ENCODE measurements around the gene PACRGL. TPM values are rescaled to one million over a fixed set of nuclear protein-coding genes. Genes with fewer than 3 reads are reported as not detected.
"Not testable (repeated sequence)": the region's sequence is repeated elsewhere in the genome, so short reads cannot be mapped to it uniquely, and the experiment has no call there.

PACRGL gene
- total RNA-seq, 1 donor from 2014 or later, result 22.1 TPM

GRCh38 chr4:20683766-20684165 lies 16.5 kb upstream of the PACRGL start:
- no peak for DNase-seq
- peaks cover 10% of the 10 kb centered on the region for H3K27me3 Mint-ChIP-seq
- no peaks in the 10 kb centered on the region for H3K9me3 Mint-ChIP-seq
- no peak overlapping the region for H3K4me3 Mint-ChIP-seq
- no peak overlapping the region for H3K27ac Mint-ChIP-seq
- intact Hi-C loops (cut with micrococcal nuclease), result loop anchor here (2.0 to 10.0 kb wide), 2 partner anchors 265 to 1459 kb away; no protein-coding TSS in a partner anchor
- no peaks in the 10 kb centered on the region for H3K36me3 Mint-ChIP-seq (ENCODE audit: low read depth)
- H3K4me1 Mint-ChIP-seq, result no peaks in the 10 kb centered on the region

- Mint-ChIP-seq H3K4me3 (no peak overlapping the region), H3K27ac (no peak overlapping the region), H3K4me1 (no peaks in the 10 kb centered on the region), H3K27me3 (peaks cover 13% of the 10 kb centered on the region), H3K36me3 (ENCODE audit: low read depth) (no peaks in the 10 kb centered on the region), H3K9me3 (no peaks in the 10 kb centered on the region)
- intact Hi-C loops (cut with micrococcal nuclease), result loop anchor here (1.0 to 10.0 kb wide), 3 partner anchors 263 to 1460 kb away; no protein-coding TSS in a partner anchor
- no peak for DNase-seq
Measured at GRCh38 chr4:20684852-20685763, 15.2 kb upstream of the PACRGL start.

GRCh38 chr4:20687864-20688263 lies 12.4 kb upstream of the PACRGL start:
- no peak overlapping the region for H3K4me3 Mint-ChIP-seq
- peaks cover 16% of the 10 kb centered on the region for H3K27me3 Mint-ChIP-seq
- H3K36me3 Mint-ChIP-seq (ENCODE audit: low read depth), result no peaks in the 10 kb centered on the region
- intact Hi-C loops (cut with micrococcal nuclease), result loop anchor here (10.0 kb wide), 1 partner anchor 1463 kb away; no protein-coding TSS in a partner anchor
- no peak for DNase-seq
- H3K4me1 Mint-ChIP-seq, result no peaks in the 10 kb centered on the region
- H3K27ac Mint-ChIP-seq, result no peak overlapping the region
- H3K9me3 Mint-ChIP-seq, result no peaks in the 10 kb centered on the region

GRCh38 chr4:20696815-20697214 lies 3.4 kb upstream of the PACRGL start:
- intact Hi-C loops (cut with micrococcal nuclease), result no loop called here
- no peak overlapping the region for H3K4me3 Mint-ChIP-seq
- H3K36me3 Mint-ChIP-seq (ENCODE audit: low read depth), result no peaks in the 10 kb centered on the region
- no peak for DNase-seq
- H3K27me3 Mint-ChIP-seq, result no peaks in the 10 kb centered on the region
- H3K9me3 Mint-ChIP-seq, result no peaks in the 10 kb centered on the region
- H3K27ac Mint-ChIP-seq, result no peak overlapping the region
- peaks cover 13% of the 10 kb centered on the region for H3K4me1 Mint-ChIP-seq

- intact Hi-C loops (cut with micrococcal nuclease), result no loop called here
- no peaks in the 10 kb centered on the region for H3K27me3 Mint-ChIP-seq
- no peaks in the 10 kb centered on the region for H3K36me3 Mint-ChIP-seq (ENCODE audit: low read depth)
- H3K4me3 Mint-ChIP-seq, result no peak overlapping the region
- peaks cover 20% of the 10 kb centered on the region for H3K4me1 Mint-ChIP-seq
- no peaks in the 10 kb centered on the region for H3K9me3 Mint-ChIP-seq
- H3K27ac Mint-ChIP-seq, result no peak overlapping the region
- no peak for DNase-seq
Measured at GRCh38 chr4:20698382-20698781, 1.9 kb upstream of the PACRGL start.

- H3K27me3 Mint-ChIP-seq, result no peaks in the 10 kb centered on the region
Measured at GRCh38 chr4:20698820-20699219, 1.4 kb upstream of the PACRGL start.

GRCh38 chr4:20711335-20711734 lies 11.1 kb downstream of the PACRGL start:
- no peaks in the 10 kb centered on the region for H3K27me3 Mint-ChIP-seq
- H3K4me1 Mint-ChIP-seq, result no peaks in the 10 kb centered on the region
- no peak overlapping the region for H3K4me3 Mint-ChIP-seq
- no peak for DNase-seq
- H3K27ac Mint-ChIP-seq, result no peak overlapping the region
- H3K36me3 Mint-ChIP-seq (ENCODE audit: low read depth), result peaks cover 30% of the 10 kb centered on the region
- H3K9me3 Mint-ChIP-seq, result peaks cover 1% of the 10 kb centered on the region
- intact Hi-C loops (cut with micrococcal nuclease), result no loop called here

More at GRCh38 chr4:20698820-20699219, 1.4 kb upstream of the PACRGL start:
- peaks cover 22% of the 10 kb centered on the region for H3K4me1 Mint-ChIP-seq
- no peaks in the 10 kb centered on the region for H3K9me3 Mint-ChIP-seq
- intact Hi-C loops (cut with micrococcal nuclease), result no loop called here
- no peak for DNase-seq
- H3K36me3 Mint-ChIP-seq (ENCODE audit: low read depth), result peaks cover 2% of the 10 kb centered on the region
- peak overlapping the region; percentile 16 for H3K4me3 Mint-ChIP-seq
- no peak overlapping the region for H3K27ac Mint-ChIP-seq

- DNase-seq, result no peak
- no peak overlapping the region for H3K4me3 Mint-ChIP-seq
- intact Hi-C loops (cut with micrococcal nuclease), result no loop called here
- H3K27ac Mint-ChIP-seq, result no peak overlapping the region
- H3K9me3 Mint-ChIP-seq, result peaks cover 25% of the 10 kb centered on the region
- H3K4me1 Mint-ChIP-seq, result no peaks in the 10 kb centered on the region
- H3K27me3 Mint-ChIP-seq, result no peaks in the 10 kb centered on the region
- peaks cover 59% of the 10 kb centered on the region for H3K36me3 Mint-ChIP-seq (ENCODE audit: low read depth)
Measured at GRCh38 chr4:20723019-20723418, 22.8 kb downstream of the PACRGL start.

- Mint-ChIP-seq H3K36me3 (ENCODE audit: low read depth) (peaks cover 54% of the 10 kb centered on the region), H3K9me3 (peaks cover 25% of the 10 kb centered on the region), H3K4me1 (no peaks in the 10 kb centered on the region), H3K27me3 (no peaks in the 10 kb centered on the region), H3K4me3 (no peak overlapping the region), H3K27ac (no peak overlapping the region)
- DNase-seq, result no peak
- intact Hi-C loops (cut with micrococcal nuclease), result no loop called here
Measured at GRCh38 chr4:20723463-20723862, 23.2 kb downstream of the PACRGL start.

GRCh38 chr4:20724915-20725314 lies 24.7 kb downstream of the PACRGL start:
- DNase-seq, result no peak
- Mint-ChIP-seq H3K4me3 (no peak overlapping the region), H3K27ac (no peak overlapping the region), H3K27me3 (no peaks in the 10 kb centered on the region), H3K4me1 (no peaks in the 10 kb centered on the region), H3K9me3 (peaks cover 18% of the 10 kb centered on the region), H3K36me3 (ENCODE audit: low read depth) (peaks cover 44% of the 10 kb centered on the region)
- intact Hi-C loops (cut with micrococcal nuclease), result no loop called here

- DNase-seq, result no peak
- peaks cover 21% of the 10 kb centered on the region for H3K9me3 Mint-ChIP-seq
- H3K27ac Mint-ChIP-seq, result no peak overlapping the region
- intact Hi-C loops (cut with micrococcal nuclease), result no loop called here
- peaks cover 29% of the 10 kb centered on the region for H3K36me3 Mint-ChIP-seq (ENCODE audit: low read depth)
- H3K27me3 Mint-ChIP-seq, result no peaks in the 10 kb centered on the region
- H3K4me3 Mint-ChIP-seq, result no peak overlapping the region
- H3K4me1 Mint-ChIP-seq, result no peaks in the 10 kb centered on the region
Measured at GRCh38 chr4:20735931-20736330, 35.7 kb downstream of the PACRGL start.

- H3K4me3 Mint-ChIP-seq; H3K27ac Mint-ChIP-seq; DNase-seq; H3K27me3 Mint-ChIP-seq; H3K9me3 Mint-ChIP-seq; intact Hi-C loops (cut with micrococcal nuclease); H3K36me3 Mint-ChIP-seq (ENCODE audit: low read depth); H3K4me1 Mint-ChIP-seq: not testable (repeated sequence)
Measured at GRCh38 chr4:20746000-20746399, 45.7 kb downstream of the PACRGL start.

GRCh38 chr4:20752641-20753040 lies 52.4 kb downstream of the PACRGL start:
- H3K27ac Mint-ChIP-seq, result no peak overlapping the region
- intact Hi-C loops (cut with micrococcal nuclease), result no loop called here
- no peak for DNase-seq
- H3K4me3 Mint-ChIP-seq, result no peak overlapping the region
- H3K27me3 Mint-ChIP-seq, result no peaks in the 10 kb centered on the region
- H3K4me1 Mint-ChIP-seq, result no peaks in the 10 kb centered on the region
- no peaks in the 10 kb centered on the region for H3K36me3 Mint-ChIP-seq (ENCODE audit: low read depth)
- H3K9me3 Mint-ChIP-seq, result peaks cover 4% of the 10 kb centered on the region

GRCh38 chr4:20754036-20754435 lies 53.8 kb downstream of the PACRGL start:
- H3K36me3 Mint-ChIP-seq (ENCODE audit: low read depth), result no peaks in the 10 kb centered on the region
- intact Hi-C loops (cut with micrococcal nuclease), result no loop called here
- H3K9me3 Mint-ChIP-seq, result no peaks in the 10 kb centered on the region
- no peaks in the 10 kb centered on the region for H3K4me1 Mint-ChIP-seq
- H3K27me3 Mint-ChIP-seq, result no peaks in the 10 kb centered on the region
- DNase-seq, result no peak
- H3K27ac Mint-ChIP-seq, result no peak overlapping the region
- no peak overlapping the region for H3K4me3 Mint-ChIP-seq

Data from activated CD4-positive, alpha-beta T cell treated with anti-CD3 and anti-CD28 coated beads, Interleukin-2, amount 10 ng/mL, durations not matched to agents 24 days and 14 days (primary cell).